ENCODE data around the gene SPATS2L.

DNA sequence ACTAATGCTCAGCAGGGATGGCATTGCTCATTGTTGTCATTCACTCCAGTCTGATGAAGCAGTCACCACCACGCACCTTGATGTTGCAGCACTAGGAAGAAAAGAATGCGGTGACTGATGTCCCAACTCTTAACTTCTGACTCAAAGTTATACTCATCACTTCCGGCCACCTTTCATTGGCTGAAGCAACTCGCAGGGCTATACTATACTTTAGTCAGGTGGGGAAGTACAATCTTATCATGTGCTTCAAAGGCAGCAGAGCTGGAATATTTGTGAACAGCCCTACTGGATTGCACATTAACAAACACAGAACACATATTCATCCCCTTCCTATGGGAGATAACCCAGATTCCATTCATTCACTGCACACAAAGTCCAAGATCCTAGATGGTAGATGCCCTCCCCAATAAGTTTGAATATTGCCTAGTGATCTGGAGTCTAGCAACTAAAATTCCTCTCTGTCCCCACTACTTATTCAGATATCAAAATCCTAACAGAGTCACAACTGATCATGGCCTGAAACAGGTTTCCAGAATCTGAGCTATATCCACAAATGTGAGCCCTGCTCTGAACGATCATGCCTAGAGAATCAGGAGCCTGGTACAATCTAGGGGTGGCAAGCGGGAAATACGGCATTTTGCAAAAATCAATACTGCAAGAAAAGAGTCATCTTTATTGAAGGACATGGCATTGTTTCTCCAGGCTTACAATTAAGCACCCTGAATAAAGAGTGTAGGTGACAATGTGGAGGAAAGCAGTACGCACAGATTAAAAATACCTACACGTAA is 3.4 kb upstream of the SPATS2L start:
- no peak for TF ChIP-seq CTCF (conservative IDR thresholded peaks at IDR 0.05; ENCODE audit: low read length)
- TF ChIP-seq EZH2phosphoT487 (IDR thresholded peaks at IDR 0.05; ENCODE audit: borderline replicate concordance) = no peak

All from Loucy (cell line).